Stimulated activated memory B cell treated with anti-CD40 and anti-IgM and Interleukin-4, amounts not matched to agents 10 μg/mL and 1 μg/mL and 100 μg/mL, for 72 hours (primary cell): Measurements from ENCODE around the gene SMAD1.

Experiments
- ATAC-seq: fragments of 150-1000 bp; cut with Tn5 transposase; 2 replicates; pipeline ENCODE4 v1.10.0; 2021
- H3K27ac Mint-ChIP-seq: one replicate; pipeline ENCODE4 v1.8.0; 2022; ENCODE audit warnings: mild to moderate bottlenecking, mixed read lengths
- H3K27me3 Mint-ChIP-seq: one replicate; pipeline ENCODE4 v1.8.0; 2022; ENCODE audit warnings: mixed read lengths
- H3K36me3 Mint-ChIP-seq: one replicate; pipeline ENCODE4 v1.8.0; 2022; ENCODE audit warnings: mixed read lengths
- H3K4me1 Mint-ChIP-seq: one replicate; pipeline ENCODE4 v1.8.0; 2022; ENCODE audit warnings: mixed read lengths
- H3K4me3 Mint-ChIP-seq: one replicate; pipeline ENCODE4 v1.8.0; 2022; ENCODE audit warnings: mild to moderate bottlenecking, moderate library complexity, mixed read lengths
- H3K9me3 Mint-ChIP-seq: one replicate; pipeline ENCODE4 v1.8.0; 2022; ENCODE audit warnings: mixed read lengths

The SMAD1 gene

DNA sequence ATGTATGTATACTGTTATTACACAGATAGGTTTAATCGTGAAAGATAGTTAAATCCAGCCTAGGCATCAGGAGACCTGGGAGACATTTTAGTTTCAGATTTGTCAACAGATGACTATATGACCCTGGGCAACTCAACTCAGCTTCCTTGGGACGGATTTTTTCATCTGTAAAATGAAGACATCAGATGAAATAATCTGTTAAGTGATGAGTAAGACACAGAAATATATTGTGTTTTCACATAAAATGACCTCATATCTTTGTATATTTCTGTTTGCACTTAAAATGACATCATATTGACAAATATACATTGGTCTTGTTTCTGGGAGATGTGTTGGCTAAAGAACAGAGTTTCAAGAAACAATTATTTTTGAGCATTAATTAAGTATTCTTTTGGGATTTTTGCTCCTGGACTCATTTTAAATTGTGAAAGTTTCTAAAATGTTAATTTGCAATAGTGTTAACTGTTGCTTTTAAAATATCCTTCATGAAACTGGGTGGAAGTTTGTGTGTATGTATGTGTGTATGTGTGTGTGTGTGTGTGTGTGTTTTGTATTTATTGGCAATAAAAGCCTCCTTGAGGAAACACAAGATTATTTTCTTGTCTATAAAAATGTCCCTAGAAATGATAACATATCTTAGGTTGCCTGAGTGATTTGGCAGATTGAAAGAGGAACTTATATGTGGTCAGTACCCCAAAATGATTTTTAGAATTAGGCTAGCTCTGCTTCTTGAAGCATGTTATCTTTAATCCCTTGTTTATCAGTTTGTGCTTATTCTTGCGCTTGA lies 108.5 kb downstream of the SMAD1 start:
- Mint-ChIP-seq H3K27ac (no peak overlapping the region), H3K4me3 (no peak overlapping the region), H3K36me3 (no peaks in the 10 kb centered on the region), H3K4me1 (no peaks in the 10 kb centered on the region), H3K9me3 (no peaks in the 10 kb centered on the region), H3K27me3 (peaks cover 31% of the 10 kb centered on the region)
- ATAC-seq: no peak

DNA sequence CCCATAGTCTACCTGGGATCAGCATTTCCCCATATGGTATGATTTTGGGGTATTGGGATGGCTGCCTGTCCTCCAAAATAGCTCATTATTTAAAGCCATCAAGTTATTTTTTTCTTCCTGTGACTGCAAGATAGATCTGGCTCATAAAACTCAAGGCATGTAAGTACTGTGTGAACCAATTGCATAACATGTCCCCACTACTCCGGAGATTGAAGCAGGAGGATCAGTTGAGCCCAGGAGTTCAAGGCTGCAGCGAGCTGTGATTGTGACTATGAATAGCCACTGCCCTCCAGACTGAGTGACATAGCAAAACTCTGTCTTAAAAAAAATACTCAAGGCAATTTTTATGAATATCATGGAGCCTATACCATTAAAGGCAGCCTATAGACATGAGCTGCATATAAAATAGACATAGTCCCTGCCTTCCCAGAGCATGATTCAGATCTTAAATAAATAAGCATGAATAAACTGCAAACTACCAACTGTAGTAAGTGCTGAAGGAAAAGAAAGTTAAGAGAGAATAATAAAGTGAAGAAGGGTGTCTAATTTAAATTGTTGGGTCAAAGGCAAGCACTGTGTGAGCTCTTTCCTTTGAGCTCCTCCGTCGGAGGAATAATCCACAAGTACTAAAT lies 120.6 kb downstream of the SMAD1 start:
- H3K4me3 Mint-ChIP-seq: no peak overlapping the region
- peaks cover 33% of the 10 kb centered on the region for H3K27me3 Mint-ChIP-seq
- peaks cover 13% of the 10 kb centered on the region for H3K36me3 Mint-ChIP-seq
- H3K9me3 Mint-ChIP-seq: peaks cover 8% of the 10 kb centered on the region
- no peak for ATAC-seq
- no peak overlapping the region for H3K27ac Mint-ChIP-seq
- no peaks in the 10 kb centered on the region for H3K4me1 Mint-ChIP-seq

DNA sequence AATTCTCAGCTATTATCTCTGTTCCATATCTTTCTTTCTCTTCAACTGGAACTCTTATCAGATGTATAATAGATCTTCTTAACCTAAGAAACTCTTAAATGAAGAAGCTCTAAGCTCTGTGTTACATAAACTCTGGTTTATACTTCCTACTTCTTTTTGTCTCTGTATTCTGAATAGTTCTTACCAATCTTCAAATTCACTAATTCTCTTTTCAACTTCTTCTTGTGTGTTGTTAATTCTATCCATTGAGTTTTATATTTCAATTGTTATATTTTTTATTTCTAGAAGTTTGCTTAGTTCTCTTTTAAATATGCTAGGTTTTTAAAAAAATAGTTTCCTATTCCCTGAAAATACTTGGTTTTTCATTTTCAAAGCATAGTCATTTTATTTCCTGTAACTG lies 124.3 kb downstream of the SMAD1 start:
- Mint-ChIP-seq H3K27ac (no peak overlapping the region), H3K4me3 (no peak overlapping the region), H3K4me1 (no peaks in the 10 kb centered on the region), H3K27me3 (peaks cover 19% of the 10 kb centered on the region), H3K9me3 (peaks cover 8% of the 10 kb centered on the region), H3K36me3 (peaks cover 13% of the 10 kb centered on the region)
- no peak for ATAC-seq
